IPS-NIHi7 (cell line): ENCODE results near the gene SHISAL2B.
A peak's percentile ranks its signal among the peaks of the same experiment; 100 is the strongest.
"Not testable (repeated sequence)": the region's sequence is repeated elsewhere in the genome, so short reads cannot be mapped to it uniquely, and the experiment has no call there.

ENCODE experiments used
- DNase-seq: peaks from one replicate; pipeline ENCODE4 v3.0.0; 2012; ENCODE audit warnings: mixed read lengths; ENCODE audit errors: extremely low spot score

SHISAL2B gene

GRCh38 chr5:64700765-64701164, 10.5 kb downstream of the SHISAL2B start:
- DNase-seq, result no peak

GRCh38 chr5:64706074-64706473, 15.8 kb downstream of the SHISAL2B start:
- not testable (repeated sequence) for DNase-seq

- no peak for DNase-seq
These were observed 16.9 kb downstream of the SHISAL2B start for GRCh38 chr5:64707191-64707590.

GRCh38 chr5:64714495-64714894, 24.2 kb downstream of the SHISAL2B start:
- not testable (repeated sequence) for DNase-seq

- no peak for DNase-seq
These were observed 32.3 kb downstream of the SHISAL2B start for GRCh38 chr5:64722588-64722987.

- DNase-seq, result no peak
These were observed 36.8 kb downstream of the SHISAL2B start for GRCh38 chr5:64727150-64727549.

- no peak for DNase-seq
These were observed 52.1 kb downstream of the SHISAL2B start for GRCh38 chr5:64742411-64742810.

- DNase-seq, result no peak
These were observed 52.5 kb downstream of the SHISAL2B start for GRCh38 chr5:64742821-64743220.

GRCh38 chr5:64744914-64745313, 54.6 kb downstream of the SHISAL2B start:
- DNase-seq, result peak; percentile 53

- DNase-seq, result no peak
These were observed 56.1 kb downstream of the SHISAL2B start for GRCh38 chr5:64746446-64746845.

- DNase-seq, result no peak
These were observed 59.1 kb downstream of the SHISAL2B start for GRCh38 chr5:64749385-64749784.

- no peak for DNase-seq
These were observed 63.8 kb downstream of the SHISAL2B start for GRCh38 chr5:64754066-64754465.

GRCh38 chr5:64758901-64759300, 68.6 kb downstream of the SHISAL2B start:
- no peak for DNase-seq

- no peak for DNase-seq
These were observed 69.8 kb downstream of the SHISAL2B start for GRCh38 chr5:64759960-64760660.

- no peak for DNase-seq
These were observed 73.7 kb downstream of the SHISAL2B start for GRCh38 chr5:64763948-64764503.

GRCh38 chr5:64765804-64766504, 75.7 kb downstream of the SHISAL2B start:
- DNase-seq, result no peak

- no peak for DNase-seq
These were observed 76.6 kb downstream of the SHISAL2B start for GRCh38 chr5:64766941-64767340.
